Measurements from ENCODE around the gene PDE4D. TPM values are rescaled to one million over a fixed set of nuclear protein-coding genes. Genes with fewer than 3 reads are reported as not detected.

Gene PDE4D
- total RNA-seq, 2 experiments from 2014 or later, result 40.5 to 41.2 TPM

DNA sequence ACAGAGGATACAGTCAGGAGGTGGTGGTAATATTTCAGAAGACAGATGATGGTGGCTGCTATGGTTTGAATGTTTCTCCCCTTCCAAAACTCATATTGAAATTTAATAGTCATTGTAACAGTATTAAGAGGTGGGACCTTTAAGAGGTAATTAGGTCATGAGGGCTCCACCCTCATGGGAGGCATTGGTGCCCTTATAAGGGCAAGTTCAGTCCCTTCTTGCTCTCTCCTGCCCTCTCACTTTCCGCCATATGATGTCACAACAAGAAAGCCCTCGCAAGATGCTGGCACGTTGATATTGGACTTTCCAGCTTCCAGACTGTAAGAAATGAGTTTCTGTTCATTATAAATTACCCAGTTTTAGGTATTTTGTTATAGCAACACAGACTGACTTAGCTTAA lies 274.9 kb downstream of the PDE4D start:
- Mint-ChIP-seq H3K4me3 (no peak overlapping the region), H3K4me1 (ENCODE audit: low read depth) (no peaks in the 10 kb centered on the region), H3K36me3 (ENCODE audit: low read depth) (no peaks in the 10 kb centered on the region), H3K27ac (no peak overlapping the region), H3K9me3 (no peaks in the 10 kb centered on the region), H3K27me3 (ENCODE audit: low read depth) (no peaks in the 10 kb centered on the region)
- intact Hi-C loops (cut with micrococcal nuclease), result no loop called here
- CTCF ChIA-PET, result no interaction called here
- DNase-seq, result no peak

DNA sequence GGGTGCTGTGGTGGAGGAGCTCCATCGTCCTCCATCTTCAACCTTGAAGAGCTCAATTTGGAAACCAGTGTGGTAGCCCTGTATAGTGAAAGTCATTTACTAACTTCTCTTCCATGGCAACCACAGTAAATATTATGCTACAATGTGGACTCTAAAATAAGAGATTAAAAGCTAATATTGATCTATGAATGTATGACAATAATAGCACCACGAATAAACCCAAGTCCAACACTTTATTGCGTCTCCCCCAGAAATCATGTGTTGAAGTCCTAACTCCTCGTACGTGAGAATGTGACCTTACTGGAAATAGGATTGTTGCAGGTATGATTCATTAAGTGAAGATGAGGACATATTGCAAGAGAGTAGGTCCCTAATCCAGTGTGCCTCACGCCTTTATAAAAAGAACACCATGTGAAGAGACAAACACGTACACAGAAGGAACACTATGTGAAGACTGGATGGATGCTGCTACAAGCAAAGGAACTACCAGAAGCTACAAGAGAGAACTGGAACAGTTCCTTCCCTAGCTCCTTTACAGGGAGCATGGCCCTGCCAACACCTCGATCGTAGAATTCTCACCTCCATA lies 276.2 kb downstream of the PDE4D start:
- H3K27me3 Mint-ChIP-seq (ENCODE audit: low read depth), result no peaks in the 10 kb centered on the region
- CTCF ChIA-PET, result no interaction called here
- H3K27ac Mint-ChIP-seq, result no peak overlapping the region
- H3K4me1 Mint-ChIP-seq (ENCODE audit: low read depth), result no peaks in the 10 kb centered on the region
- DNase-seq, result no peak
- H3K9me3 Mint-ChIP-seq, result no peaks in the 10 kb centered on the region
- no peak overlapping the region for H3K4me3 Mint-ChIP-seq
- intact Hi-C loops (cut with micrococcal nuclease), result no loop called here
- no peaks in the 10 kb centered on the region for H3K36me3 Mint-ChIP-seq (ENCODE audit: low read depth)

GRCh38 chr5:59616413-59616812 lies 277.1 kb downstream of the PDE4D start:
- DNase-seq, result no peak
- Mint-ChIP-seq H3K36me3 (ENCODE audit: low read depth) (no peaks in the 10 kb centered on the region), H3K27ac (no peak overlapping the region), H3K4me3 (no peak overlapping the region), H3K27me3 (ENCODE audit: low read depth) (no peaks in the 10 kb centered on the region), H3K9me3 (no peaks in the 10 kb centered on the region), H3K4me1 (ENCODE audit: low read depth) (no peaks in the 10 kb centered on the region)
- CTCF ChIA-PET, result no interaction called here
- intact Hi-C loops (cut with micrococcal nuclease), result no loop called here

- Mint-ChIP-seq H3K36me3 (ENCODE audit: low read depth) (no peaks in the 10 kb centered on the region), H3K27me3 (ENCODE audit: low read depth) (peaks cover 2% of the 10 kb centered on the region), H3K27ac (no peak overlapping the region), H3K4me3 (no peak overlapping the region), H3K9me3 (no peaks in the 10 kb centered on the region), H3K4me1 (ENCODE audit: low read depth) (no peaks in the 10 kb centered on the region)
- CTCF ChIA-PET, result interaction anchor here (0.6 kb wide), 1 partner anchor 40 kb away, joined by 3 read pairs; no protein-coding TSS in a partner anchor
- intact Hi-C loops (cut with micrococcal nuclease), result no loop called here
- no peak for DNase-seq
Observed at GRCh38 chr5:59615272-59615671, 278.3 kb downstream of the PDE4D start.

DNA sequence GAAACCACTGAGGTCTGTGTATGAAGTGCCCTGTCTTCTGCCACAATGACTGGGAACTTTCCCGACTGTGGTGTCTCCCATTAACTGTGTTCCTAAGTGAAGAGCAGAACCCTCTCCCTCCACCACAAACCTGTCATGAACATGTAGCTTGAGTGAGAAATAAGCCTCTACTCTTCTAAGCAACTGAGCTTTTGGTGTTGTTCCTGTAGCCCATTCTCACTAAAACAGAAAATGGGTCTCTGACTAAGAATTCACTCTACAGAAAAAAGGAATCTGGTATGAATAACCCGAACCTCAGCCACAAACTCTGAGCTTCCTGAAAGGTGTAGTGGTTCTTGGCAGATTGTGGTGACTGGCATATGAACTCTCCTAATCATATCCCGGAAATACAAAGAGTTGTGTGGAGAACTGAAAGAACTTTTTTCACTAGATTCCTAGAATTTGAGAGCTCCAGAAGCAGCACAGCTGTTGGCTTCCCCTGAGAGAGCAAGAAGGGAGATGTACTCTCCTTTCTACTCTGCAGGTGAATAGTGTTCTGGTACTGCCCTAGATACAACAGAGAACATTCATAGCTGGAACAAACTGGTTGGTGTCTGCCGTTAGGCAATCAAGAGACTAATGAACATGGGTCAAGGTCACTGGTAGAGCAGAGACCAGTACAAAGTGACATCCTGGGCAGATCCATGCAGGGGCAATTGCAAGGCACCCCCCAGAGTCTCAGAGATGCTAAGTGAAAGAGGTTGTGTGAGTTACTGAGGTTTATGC lies 283.8 kb downstream of the PDE4D start:
- Mint-ChIP-seq H3K4me1 (ENCODE audit: low read depth) (peaks cover 13% of the 10 kb centered on the region), H3K4me3 (no peak overlapping the region), H3K27me3 (ENCODE audit: low read depth) (peaks cover 14% of the 10 kb centered on the region), H3K9me3 (no peaks in the 10 kb centered on the region), H3K36me3 (ENCODE audit: low read depth) (no peaks in the 10 kb centered on the region), H3K27ac (peak overlapping the region; percentile 57)
- CTCF ChIA-PET, result interaction anchor here (0.6 to 1.1 kb wide), 4 partner anchors 15 to 275 kb away, joined by 3 read pairs; no protein-coding TSS in a partner anchor
- intact Hi-C loops (cut with micrococcal nuclease), result loop anchor here (1.0 kb wide), 3 partner anchors 18 to 482 kb away; no protein-coding TSS in a partner anchor
- DNase-seq, result peak; percentile 45

- no peaks in the 10 kb centered on the region for H3K9me3 Mint-ChIP-seq
- H3K27ac Mint-ChIP-seq, result peak overlapping the region; percentile 38
- intact Hi-C loops (cut with micrococcal nuclease), result loop anchor here (1.0 kb wide), 3 partner anchors 17 to 481 kb away; no protein-coding TSS in a partner anchor
- CTCF ChIA-PET, result no interaction called here
- peak; percentile 21 for DNase-seq
- peaks cover 13% of the 10 kb centered on the region for H3K4me1 Mint-ChIP-seq (ENCODE audit: low read depth)
- H3K36me3 Mint-ChIP-seq (ENCODE audit: low read depth), result no peaks in the 10 kb centered on the region
- H3K4me3 Mint-ChIP-seq, result no peak overlapping the region
- peaks cover 14% of the 10 kb centered on the region for H3K27me3 Mint-ChIP-seq (ENCODE audit: low read depth)
Observed at GRCh38 chr5:59608745-59609144, 284.8 kb downstream of the PDE4D start.

- intact Hi-C loops (cut with micrococcal nuclease), result no loop called here
- no peak overlapping the region for H3K4me3 Mint-ChIP-seq
Observed at GRCh38 chr5:59607138-59607765, 286.3 kb downstream of the PDE4D start.

GRCh38 chr5:59605915-59606314 lies 287.6 kb downstream of the PDE4D start:
- H3K27me3 Mint-ChIP-seq (ENCODE audit: low read depth), result peaks cover 20% of the 10 kb centered on the region
- no peak overlapping the region for H3K4me3 Mint-ChIP-seq
- no peaks in the 10 kb centered on the region for H3K9me3 Mint-ChIP-seq
- no peak overlapping the region for H3K27ac Mint-ChIP-seq
- CTCF ChIA-PET, result no interaction called here
- intact Hi-C loops (cut with micrococcal nuclease), result no loop called here
- H3K4me1 Mint-ChIP-seq (ENCODE audit: low read depth), result peaks cover 13% of the 10 kb centered on the region
- no peaks in the 10 kb centered on the region for H3K36me3 Mint-ChIP-seq (ENCODE audit: low read depth)
- no peak for DNase-seq

More at GRCh38 chr5:59607138-59607765, 286.3 kb downstream of the PDE4D start:
- CTCF ChIA-PET, result no interaction called here
- DNase-seq, result no peak
- H3K36me3 Mint-ChIP-seq (ENCODE audit: low read depth), result no peaks in the 10 kb centered on the region
- no peak overlapping the region for H3K27ac Mint-ChIP-seq
- peaks cover 14% of the 10 kb centered on the region for H3K27me3 Mint-ChIP-seq (ENCODE audit: low read depth)
- peaks cover 13% of the 10 kb centered on the region for H3K4me1 Mint-ChIP-seq (ENCODE audit: low read depth)
- H3K9me3 Mint-ChIP-seq, result no peaks in the 10 kb centered on the region

DNA sequence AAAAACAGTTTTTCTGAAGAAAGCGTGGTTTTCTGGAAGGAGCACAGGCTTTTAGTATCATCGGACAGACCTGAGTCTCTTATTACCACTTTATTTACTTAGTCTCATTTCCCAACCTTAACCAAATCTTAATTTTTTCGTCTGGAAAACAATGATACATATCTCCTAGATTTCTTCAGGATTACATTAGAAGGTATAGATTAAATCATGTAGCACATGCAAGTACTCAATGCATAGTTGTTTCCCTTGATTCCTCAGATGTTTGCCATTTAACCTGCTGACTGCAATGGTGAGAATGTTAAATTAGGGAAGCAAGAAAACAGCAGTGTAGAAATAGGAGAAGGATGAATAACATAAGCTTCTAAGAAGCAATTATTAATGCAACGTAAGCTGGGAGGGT lies 289.4 kb downstream of the PDE4D start:
- CTCF ChIA-PET, result no interaction called here
- intact Hi-C loops (cut with micrococcal nuclease), result no loop called here

DNA sequence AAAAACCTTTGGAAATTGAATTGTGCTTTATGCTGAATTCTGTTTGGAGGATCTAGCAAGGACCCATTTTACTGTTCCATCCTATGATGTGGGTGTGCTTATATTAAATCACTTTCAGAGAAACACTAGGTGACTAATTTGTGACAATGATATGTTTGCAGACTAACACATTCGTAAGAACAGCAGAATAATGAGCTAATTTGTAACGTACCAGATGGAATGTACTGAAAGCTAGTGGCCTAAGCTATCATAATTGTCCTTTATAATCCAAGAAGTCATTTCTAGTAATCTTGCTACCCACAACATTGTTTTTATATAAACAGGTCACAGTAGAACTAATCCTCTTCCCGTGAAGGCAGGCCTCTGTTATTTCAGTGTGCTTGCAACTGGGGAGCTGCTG lies 292.5 kb downstream of the PDE4D start:
- no peaks in the 10 kb centered on the region for H3K4me1 Mint-ChIP-seq (ENCODE audit: low read depth)
- no peaks in the 10 kb centered on the region for H3K9me3 Mint-ChIP-seq
- intact Hi-C loops (cut with micrococcal nuclease), result no loop called here
- H3K36me3 Mint-ChIP-seq (ENCODE audit: low read depth), result no peaks in the 10 kb centered on the region
- DNase-seq, result no peak
- CTCF ChIA-PET, result interaction anchor here (0.7 kb wide), 1 partner anchor 21 kb away, joined by 3 read pairs; no protein-coding TSS in a partner anchor
- no peak overlapping the region for H3K4me3 Mint-ChIP-seq
- no peak overlapping the region for H3K27ac Mint-ChIP-seq
- H3K27me3 Mint-ChIP-seq (ENCODE audit: low read depth), result peaks cover 10% of the 10 kb centered on the region

More for the DNA sequence above, 289.4 kb downstream of the PDE4D start:
- no peak overlapping the region for H3K4me3 Mint-ChIP-seq
- H3K27ac Mint-ChIP-seq, result no peak overlapping the region
- no peaks in the 10 kb centered on the region for H3K36me3 Mint-ChIP-seq (ENCODE audit: low read depth)
- H3K9me3 Mint-ChIP-seq, result no peaks in the 10 kb centered on the region
- peaks cover 14% of the 10 kb centered on the region for H3K27me3 Mint-ChIP-seq (ENCODE audit: low read depth)
- DNase-seq, result no peak
- peaks cover 8% of the 10 kb centered on the region for H3K4me1 Mint-ChIP-seq (ENCODE audit: low read depth)

- H3K36me3 Mint-ChIP-seq (ENCODE audit: low read depth), result no peaks in the 10 kb centered on the region
- DNase-seq, result no peak
Observed at GRCh38 chr5:59600153-59600552, 293.4 kb downstream of the PDE4D start.

DNA sequence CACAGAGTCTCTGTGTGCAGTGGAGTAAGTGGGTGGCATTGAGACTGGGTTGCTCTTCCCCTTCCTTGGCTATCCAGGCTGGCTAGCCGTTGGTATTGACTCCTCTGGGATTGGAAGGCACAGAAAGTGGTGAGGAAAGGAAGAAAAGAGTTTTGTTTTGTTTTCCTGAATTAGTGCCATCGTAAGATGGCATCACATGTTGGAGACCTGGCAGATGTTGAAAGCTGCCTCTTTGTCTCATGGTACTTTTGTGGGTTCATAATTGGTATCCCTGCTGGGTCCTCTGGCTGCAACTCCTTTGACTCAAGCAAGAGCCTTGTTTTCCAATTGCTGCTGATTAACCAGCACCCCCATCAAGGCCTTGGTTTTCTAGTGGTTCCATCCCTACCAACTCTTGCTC lies 293.8 kb downstream of the PDE4D start:
- no peaks in the 10 kb centered on the region for H3K9me3 Mint-ChIP-seq
- H3K36me3 Mint-ChIP-seq (ENCODE audit: low read depth), result no peaks in the 10 kb centered on the region
- H3K4me1 Mint-ChIP-seq (ENCODE audit: low read depth), result no peaks in the 10 kb centered on the region
- intact Hi-C loops (cut with micrococcal nuclease), result loop anchor here (10.0 kb wide), 1 partner anchor 195 kb away; no protein-coding TSS in a partner anchor
- peaks cover 10% of the 10 kb centered on the region for H3K27me3 Mint-ChIP-seq (ENCODE audit: low read depth)
- no peak overlapping the region for H3K27ac Mint-ChIP-seq
- CTCF ChIA-PET, result interaction anchor here (0.6 kb wide), 1 partner anchor 66 kb away, joined by 3 read pairs; no protein-coding TSS in a partner anchor
- H3K4me3 Mint-ChIP-seq, result no peak overlapping the region
- no peak for DNase-seq

More at GRCh38 chr5:59600153-59600552, 293.4 kb downstream of the PDE4D start:
- intact Hi-C loops (cut with micrococcal nuclease), result no loop called here
- H3K4me1 Mint-ChIP-seq (ENCODE audit: low read depth), result no peaks in the 10 kb centered on the region
- H3K9me3 Mint-ChIP-seq, result no peaks in the 10 kb centered on the region
- CTCF ChIA-PET, result interaction anchor here (0.6 to 0.7 kb wide), 2 partner anchors 20 to 65 kb away, joined by 3 read pairs; no protein-coding TSS in a partner anchor
- no peak overlapping the region for H3K27ac Mint-ChIP-seq
- H3K27me3 Mint-ChIP-seq (ENCODE audit: low read depth), result peaks cover 10% of the 10 kb centered on the region
- H3K4me3 Mint-ChIP-seq, result no peak overlapping the region
